Heart right ventricle (tissue), 16 donors: ENCODE results near the gene MRFAP1L1. TPM values are rescaled to one million over a fixed set of nuclear protein-coding genes. Genes with fewer than 3 reads are reported as not detected.

Experiments
- ATAC-seq, 8 donors: fragments of 200-7000 bp; cut with Tn5 transposase; one replicate each; pipeline ENCODE4 v1.9.1; 2020; ENCODE audit warnings: mild to moderate bottlenecking in 8 of 8, moderate library complexity in 8 of 8, moderate number of reproducible peaks in 1 of 8
- DNase-seq, 2 donors: peaks; one replicate each; pipeline ENCODE4 v3.0.0-alpha.2; 2020
- H3K27ac ChIP-seq, 10 donors: fragments of 200-600 bp; sonication (generic) in 2 of 10; one replicate each; pipeline versions ENCODE4 v1.5.0 to v1.8.0; 2020 to 2022; ENCODE audit warnings: mild to moderate bottlenecking in 3 of 10
- H3K27me3 ChIP-seq, 7 donors: fragments of 200-600 bp; one replicate each; pipeline ENCODE4 v1.8.0; 2021 to 2022; ENCODE audit warnings: mild to moderate bottlenecking in 2 of 7
- H3K36me3 ChIP-seq, 9 donors: fragments of 200-600 bp; sonication (generic) in 1 of 9; one replicate each; pipeline versions ENCODE4 v1.5.0 to v1.8.0; 2020 to 2022; ENCODE audit warnings: mild to moderate bottlenecking in 2 of 9
- H3K4me1 ChIP-seq, 9 donors: fragments of 200-600 bp; sonication (generic) in 1 of 9; one replicate each; pipeline versions ENCODE4 v1.5.0 to v1.8.0; 2020 to 2022; ENCODE audit warnings: mild to moderate bottlenecking in 4 of 9
- H3K4me3 ChIP-seq, 10 donors: fragments of 200-600 bp; sonication (generic) in 2 of 10; one replicate each; pipeline versions ENCODE4 v1.5.0 to v1.8.0; 2020 to 2022; ENCODE audit warnings: mild to moderate bottlenecking in 7 of 10, moderate library complexity in 2 of 10
- H3K9me3 ChIP-seq, 11 donors: fragments of 200-600 bp in 10 of 11; sonication (generic) in 2 of 11; one replicate each; pipeline versions ENCODE4 v1.5.0 to v1.8.0; 2013 to 2022; ENCODE audit warnings: mild to moderate bottlenecking in 2 of 11, control low read depth in 1 of 11, moderate library complexity in 1 of 11
- CTCF ChIP-seq, 9 donors: fragments of 200-600 bp; sonication (generic) in 2 of 9; IDR thresholded peaks; one replicate each; pipeline versions ENCODE4 v1.5.0 to v1.8.0; 2021 to 2022; ENCODE audit warnings: antibody characterized with exemption in 9 of 9, mild to moderate bottlenecking in 5 of 9, moderate library complexity in 1 of 9
- WGBS, 2 donors: extraction: QIAGEN DNeasy Blood & Tissue Kit; methylation state at CpG; one replicate each; pipeline ENCODE4 v1.1.7; 2013; ENCODE audit warnings: inconsistent platforms in 1 of 2; 5-methylcytosine and 5-hydroxymethylcytosine counted together
- intact Hi-C, 10 donors: fragments of 100-400 bp; cut with DNase I; formaldehyde crosslinking; loops; one replicate each; pipeline versions ENCODE4 v1.11.1 to v1.14.2; 2022
- polyA plus RNA-seq, 2 donors: library from polyadenylated mRNA; stranded (reverse); fragments of 200-250 nt; gene quantifications; one replicate each; pipeline ENCODE4 v1.2.3, GENCODE V29; 2013
- total RNA-seq, 10 donors: library from RNA; stranded (reverse); fragmentation: NEBNext Ultra II Directional in 3 of 10; extraction: Animal tissue kit (Norgen Biotek cat#: 25700) in 3 of 10; gene quantifications; one replicate each; pipeline versions ENCODE4 v1.2.1 to v1.2.4, GENCODE V29; 2021 to 2023
- donor health status: Arrhythmogenic right ventricular cardiomyopathy.
- donor health status: ischemic (EF 13 %, LVEDD 7.1; RV severe dilation, severe dysfunction).
- donor health status: healthy with polysubstance abuse.
- donor health status: DM: no; HTN: yes; CAD: no.
- donor health status: DM: no; HTN: no; CAD: no.
- donor health status: ischemic (EF 25% LVEDD 6.9; RV normal size, moderate dysfunction).
- donor health status: ischemic (EF 25% LVEDD 5.7; RV mildly dilated, moderate dysfunction).
- donor health status: healthy.
- donor health status: DM: yes; HTN: yes; CAD: no.
- donor health status: Ischemic cardiomyopathy.
- donor health status: ischemic (EF 35%, LVEDD 5.7; RV mildly dilated, moderate dysfunction).
- donor health status: nonischemic (EF 11% LVEDD 7.7; RV severe dilation, severe dysfunction).
- donor health status: DM: yes; HTN: yes; CAD: no.
- donor health status: PGD.
- donor health status: ischemic (EF 29% LVEDD 5.4; RV normal size, mild dysfunction).
- donor health status: nonischemic (EF 23%, LVEDD 6.1; RV moderate dilation, normal function).

Gene MRFAP1L1
- total and polyA plus RNA-seq, 12 donors: 37.5 to 73.7 (median 42.8) TPM

- intact Hi-C loops: loop anchor here in 7 of 10 donors (2.0 to 10.0 kb wide), 8 partner anchors 65 to 356 kb away; partner anchors contain the start of genes KIAA0232 (in 4 of the 7), TADA2B (in 2 of the 7) and MRFAP1 (in 1 of the 7)
- Histone ChIP-seq H3K27me3 (no peaks in the 10 kb centered on the region), H3K9me3 (no peaks in the 10 kb centered on the region), H3K27ac (peak within 1 kb of the TSS; percentile 87 to 98 (median 94)), H3K4me1 (peaks cover 0 to 40% (median 30%) of the 10 kb centered on the region in 9 donors), H3K4me3 (peak within 1 kb of the TSS; percentile 55 to 88 (median 76)), H3K36me3 (peaks cover 0 to 4% (median 0%) of the 10 kb centered on the region in 9 donors)
- TF ChIP-seq CTCF (IDR thresholded peaks at IDR 0.05): peak in 4 of 9 donors; percentile 19 to 53 (median 30)
- ATAC-seq (peak; percentile 91 to 96 (median 94)), DNase-seq (peak; percentile 87 to 90)
- WGBS, 2 donors: 0% methylated on average over 106 to 109 of the region's 109 CpGs
These were observed 6.6 kb upstream of the MRFAP1L1 start, which contains the start of gene BLOC1S4 for GRCh38 chr4:6716018-6716911. TSS of gene BLOC1S4 (plus strand) at chr4:6716174. CDS start at chr4:6716210, 36 bp downstream.

- 6 to 7% methylated on average over 9 of the region's 9 CpGs for WGBS, 2 donors
- Histone ChIP-seq H3K27me3 (no peaks in the 10 kb centered on the region), H3K36me3 (peaks cover 0 to 4% (median 0%) of the 10 kb centered on the region in 9 donors), H3K27ac (peak overlapping the region; percentile 87 to 98 (median 94)), H3K4me3 (peak overlapping the region in 9 of 10 donors; percentile 55 to 88 (median 80)), H3K9me3 (no peaks in the 10 kb centered on the region), H3K4me1 (peaks cover 0 to 40% (median 30%) of the 10 kb centered on the region in 9 donors)
- intact Hi-C loops: loop anchor here in 7 of 10 donors (2.0 to 10.0 kb wide), 8 partner anchors 65 to 357 kb away; partner anchors contain the start of genes KIAA0232 (in 4 of the 7), TADA2B (in 2 of the 7) and MRFAP1 (in 1 of the 7)
- TF ChIP-seq CTCF (IDR thresholded peaks at IDR 0.05): no peak
- DNase-seq (no peak), ATAC-seq (peak in 2 of 8 donors; percentile 27 to 53)
These were observed 6.0 kb upstream of the MRFAP1L1 start for GRCh38 chr4:6715704-6716017.

- DNase-seq (no peak), ATAC-seq (no peak)
- 88 to 95% methylated on average over 1 of the region's 1 CpG for WGBS, 2 donors
- Histone ChIP-seq H3K9me3 (no peaks in the 10 kb centered on the region), H3K27me3 (no peaks in the 10 kb centered on the region), H3K4me3 (no peak overlapping the region), H3K4me1 (peaks cover 0 to 40% (median 30%) of the 10 kb centered on the region in 9 donors), H3K27ac (no peak overlapping the region), H3K36me3 (peaks cover 0 to 4% (median 0%) of the 10 kb centered on the region in 9 donors)
- intact Hi-C loops: loop anchor here in 8 of 10 donors (5.0 to 10.0 kb wide), 7 partner anchors 43 to 357 kb away; partner anchors contain the start of genes KIAA0232 (in 4 of the 8) and TADA2B (in 2 of the 8)
- no peak for TF ChIP-seq CTCF (IDR thresholded peaks at IDR 0.05)
These were observed 5.3 kb upstream of the MRFAP1L1 start for GRCh38 chr4:6714954-6715353.

GRCh38 chr4:6710996-6711395, 1.3 kb upstream of the MRFAP1L1 start:
- ATAC-seq: no peak
- H3K4me3 ChIP-seq: no peak overlapping the region
- no peak for DNase-seq
- peaks cover 2 to 56% (median 42%) of the 10 kb centered on the region in 9 donors for H3K4me1 ChIP-seq
- 80 to 85% methylated on average over 2 of the region's 2 CpGs for WGBS, 2 donors
- H3K27ac ChIP-seq: no peak overlapping the region
- TF ChIP-seq CTCF (IDR thresholded peaks at IDR 0.05): no peak
- no peaks in the 10 kb centered on the region for H3K27me3 ChIP-seq
- peaks cover 0 to 20% (median 0%) of the 10 kb centered on the region in 9 donors for H3K36me3 ChIP-seq
- H3K9me3 ChIP-seq: no peaks in the 10 kb centered on the region
- intact Hi-C loops: loop anchor here in 8 of 10 donors (5.0 to 10.0 kb wide), 3 partner anchors 39 to 334 kb away; partner anchors contain the start of gene TADA2B (in 2 of the 8)
